Ishikawa (cell line): ENCODE measurements around the gene ZBTB18.

Experiments
- CEBPB ChIP-seq: IDR thresholded peaks from 2 replicates; pipeline ENCODE4 v1.6.1; 2012
- CREB1 ChIP-seq: IDR thresholded peaks from 2 replicates; pipeline ENCODE4 v1.6.1; 2012; ENCODE audit warnings: low read depth
- EGR1 ChIP-seq: IDR thresholded peaks from 2 replicates; pipeline ENCODE4 v1.6.1; 2012
- EP300 ChIP-seq: IDR thresholded peaks from 2 replicates; pipeline ENCODE4 v1.6.1; 2012; ENCODE audit warnings: borderline replicate concordance
- FOXM1 ChIP-seq: IDR thresholded peaks from 2 replicates; pipeline ENCODE4 v1.6.1; 2012; ENCODE audit warnings: low read depth, borderline replicate concordance
- NFIC ChIP-seq: IDR thresholded peaks from 2 replicates; pipeline ENCODE4 v1.6.1; 2012
- RAD21 ChIP-seq: IDR thresholded peaks from 2 replicates; pipeline ENCODE4 v1.6.1; 2012; ENCODE audit warnings: low read depth
- TAF1 ChIP-seq: IDR thresholded peaks from 2 replicates; pipeline ENCODE4 v1.6.1; 2012; ENCODE audit warnings: low read depth, mild to moderate bottlenecking
- TCF12 ChIP-seq: IDR thresholded peaks from 2 replicates; pipeline ENCODE4 v1.6.1; 2012; ENCODE audit warnings: low read depth
- TEAD4 ChIP-seq: IDR thresholded peaks from 2 replicates; pipeline ENCODE4 v1.6.1; 2012
- YY1 ChIP-seq: IDR thresholded peaks from 2 replicates; pipeline ENCODE4 v1.6.1; 2012; ENCODE audit warnings: low read depth
- ZBTB7A ChIP-seq: IDR thresholded peaks from 2 replicates; pipeline ENCODE4 v1.6.1; 2012; ENCODE audit warnings: low read depth
- TF ChIP-seq, protein P1 (sequence below): IDR thresholded peaks from 2 replicates; pipeline ENCODE4 v1.6.1; 2012; ENCODE audit warnings: low read depth, mild to moderate bottlenecking
- TF ChIP-seq, protein P2 (sequence below): IDR thresholded peaks from 2 replicates; pipeline ENCODE4 v1.6.1; 2012
- TF ChIP-seq, protein P3 (sequence below): IDR thresholded peaks from 2 replicates; pipeline ENCODE4 v1.6.1; 2012

ZBTB18 gene

DNA sequence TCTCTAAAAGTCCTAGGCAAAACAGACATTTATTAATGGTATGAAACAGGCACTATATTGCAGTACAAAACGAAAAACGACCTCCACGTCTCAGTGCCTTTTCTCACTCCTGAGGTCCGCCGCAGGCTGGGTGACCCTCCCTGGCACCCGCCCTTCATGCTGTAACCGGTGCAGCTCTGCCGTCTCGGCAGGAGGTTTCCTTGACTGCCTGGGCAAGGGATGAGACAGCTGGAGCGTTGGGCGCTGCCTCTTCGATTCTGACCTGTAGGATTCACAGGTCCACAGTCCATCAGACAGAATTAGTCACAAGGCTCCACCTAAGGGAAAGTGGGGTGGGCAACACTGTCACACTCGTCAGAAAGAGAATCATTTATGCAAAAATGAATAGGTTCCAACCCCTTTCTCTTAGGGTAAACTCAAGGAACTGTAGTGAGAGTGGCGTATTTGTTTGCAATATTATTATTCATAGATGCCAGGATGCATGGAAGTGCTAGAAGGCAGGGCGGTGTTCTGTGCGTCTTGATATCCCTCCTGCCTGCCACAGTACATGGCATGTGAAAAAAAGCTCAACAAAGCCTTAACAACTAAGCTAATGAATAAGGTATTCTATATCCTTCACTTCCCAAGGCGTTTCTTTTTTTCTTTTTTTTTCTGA lies 23.5 kb upstream of the ZBTB18 start:
- TF ChIP-seq FOXM1 = no peak
- TF ChIP-seq EP300 = no peak
- no peak for TF ChIP-seq EGR1
- no peak for TF ChIP-seq CREB1

DNA sequence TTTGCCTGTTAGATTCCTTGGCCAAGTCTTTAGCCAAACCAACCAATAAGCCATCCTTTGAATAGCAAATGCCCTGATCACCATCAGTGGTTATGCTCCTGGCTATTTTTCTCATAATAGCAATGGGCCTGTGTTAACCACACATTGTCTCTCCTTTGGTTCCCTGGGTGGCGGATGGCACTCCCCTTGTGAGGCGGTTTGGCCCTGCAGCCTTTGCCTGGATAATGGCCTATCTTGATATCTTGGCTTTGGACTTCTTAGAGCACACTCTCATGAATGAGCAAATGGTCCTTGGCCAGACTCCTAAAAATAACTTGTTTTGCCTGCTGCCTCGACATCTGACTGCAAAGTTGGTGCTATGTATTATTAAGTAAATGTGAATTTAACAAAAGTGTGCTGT lies 22.4 kb upstream of the ZBTB18 start:
- TF ChIP-seq EP300 (no peak), YY1 (no peak), NFIC (no peak), CEBPB (no peak), TCF12 (no peak), RAD21 (no peak), FOXM1 (no peak), TAF1 (no peak)
- TF ChIP-seq, protein P1, sequence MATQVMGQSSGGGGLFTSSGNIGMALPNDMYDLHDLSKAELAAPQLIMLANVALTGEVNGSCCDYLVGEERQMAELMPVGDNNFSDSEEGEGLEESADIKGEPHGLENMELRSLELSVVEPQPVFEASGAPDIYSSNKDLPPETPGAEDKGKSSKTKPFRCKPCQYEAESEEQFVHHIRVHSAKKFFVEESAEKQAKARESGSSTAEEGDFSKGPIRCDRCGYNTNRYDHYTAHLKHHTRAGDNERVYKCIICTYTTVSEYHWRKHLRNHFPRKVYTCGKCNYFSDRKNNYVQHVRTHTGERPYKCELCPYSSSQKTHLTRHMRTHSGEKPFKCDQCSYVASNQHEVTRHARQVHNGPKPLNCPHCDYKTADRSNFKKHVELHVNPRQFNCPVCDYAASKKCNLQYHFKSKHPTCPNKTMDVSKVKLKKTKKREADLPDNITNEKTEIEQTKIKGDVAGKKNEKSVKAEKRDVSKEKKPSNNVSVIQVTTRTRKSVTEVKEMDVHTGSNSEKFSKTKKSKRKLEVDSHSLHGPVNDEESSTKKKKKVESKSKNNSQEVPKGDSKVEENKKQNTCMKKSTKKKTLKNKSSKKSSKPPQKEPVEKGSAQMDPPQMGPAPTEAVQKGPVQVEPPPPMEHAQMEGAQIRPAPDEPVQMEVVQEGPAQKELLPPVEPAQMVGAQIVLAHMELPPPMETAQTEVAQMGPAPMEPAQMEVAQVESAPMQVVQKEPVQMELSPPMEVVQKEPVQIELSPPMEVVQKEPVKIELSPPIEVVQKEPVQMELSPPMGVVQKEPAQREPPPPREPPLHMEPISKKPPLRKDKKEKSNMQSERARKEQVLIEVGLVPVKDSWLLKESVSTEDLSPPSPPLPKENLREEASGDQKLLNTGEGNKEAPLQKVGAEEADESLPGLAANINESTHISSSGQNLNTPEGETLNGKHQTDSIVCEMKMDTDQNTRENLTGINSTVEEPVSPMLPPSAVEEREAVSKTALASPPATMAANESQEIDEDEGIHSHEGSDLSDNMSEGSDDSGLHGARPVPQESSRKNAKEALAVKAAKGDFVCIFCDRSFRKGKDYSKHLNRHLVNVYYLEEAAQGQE = no peak

DNA sequence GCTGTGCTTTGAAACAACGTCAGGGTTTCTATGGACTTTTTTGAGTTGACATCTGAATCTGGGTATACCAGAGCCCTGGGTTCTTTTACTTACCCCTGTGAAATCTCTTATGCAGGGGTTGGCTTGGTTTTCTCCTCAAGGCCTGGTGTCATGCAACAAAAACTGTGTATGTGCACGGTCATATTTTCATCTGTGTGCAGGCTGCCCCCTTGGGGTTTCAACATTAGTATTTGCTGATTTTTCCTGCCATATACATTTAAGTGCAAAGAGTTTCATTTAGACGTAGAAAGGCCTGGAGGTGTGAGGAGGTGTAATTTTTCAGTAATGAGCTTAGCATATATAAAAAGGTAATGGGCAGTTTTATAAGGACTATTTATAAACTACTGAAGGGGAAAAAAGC lies 22.0 kb upstream of the ZBTB18 start:
- no peak for TF ChIP-seq TAF1

DNA sequence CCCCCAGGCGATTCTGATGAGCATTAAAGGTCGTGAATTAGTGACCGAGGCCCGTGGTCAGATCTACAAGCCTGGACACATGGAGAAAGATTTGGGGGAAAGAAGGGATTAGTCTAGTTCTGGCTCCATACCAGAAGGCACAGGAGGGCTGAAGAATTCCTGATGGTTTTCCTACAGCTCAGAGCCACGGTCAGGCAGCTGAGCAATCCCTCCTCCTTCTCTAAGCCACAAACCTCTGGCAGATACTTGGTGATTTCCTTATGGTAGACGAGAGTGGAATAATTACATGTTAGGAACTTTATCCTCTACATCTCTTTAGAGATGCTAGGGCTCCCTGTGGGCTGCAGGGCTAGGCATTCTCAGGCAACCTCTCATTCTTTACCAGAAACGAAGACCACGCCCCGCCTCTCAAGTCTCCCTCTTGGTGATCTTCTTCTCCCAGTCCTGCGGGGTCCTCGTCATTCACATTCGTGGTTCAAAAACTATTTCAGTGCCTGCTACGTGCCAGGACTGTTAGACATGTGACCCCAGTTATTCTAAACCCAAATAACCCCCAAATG lies 20.5 kb upstream of the ZBTB18 start:
- no peak for TF ChIP-seq NFIC
- no peak for TF ChIP-seq ZBTB7A
- TF ChIP-seq YY1 = no peak
- no peak for TF ChIP-seq FOXM1
- no peak for TF ChIP-seq EGR1
- TF ChIP-seq, protein P2, sequence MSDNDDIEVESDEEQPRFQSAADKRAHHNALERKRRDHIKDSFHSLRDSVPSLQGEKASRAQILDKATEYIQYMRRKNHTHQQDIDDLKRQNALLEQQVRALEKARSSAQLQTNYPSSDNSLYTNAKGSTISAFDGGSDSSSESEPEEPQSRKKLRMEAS = no peak
- no peak for TF ChIP-seq RAD21
- no peak for TF ChIP-seq EP300
- TF ChIP-seq CREB1 = no peak
- TF ChIP-seq CEBPB = no peak

DNA sequence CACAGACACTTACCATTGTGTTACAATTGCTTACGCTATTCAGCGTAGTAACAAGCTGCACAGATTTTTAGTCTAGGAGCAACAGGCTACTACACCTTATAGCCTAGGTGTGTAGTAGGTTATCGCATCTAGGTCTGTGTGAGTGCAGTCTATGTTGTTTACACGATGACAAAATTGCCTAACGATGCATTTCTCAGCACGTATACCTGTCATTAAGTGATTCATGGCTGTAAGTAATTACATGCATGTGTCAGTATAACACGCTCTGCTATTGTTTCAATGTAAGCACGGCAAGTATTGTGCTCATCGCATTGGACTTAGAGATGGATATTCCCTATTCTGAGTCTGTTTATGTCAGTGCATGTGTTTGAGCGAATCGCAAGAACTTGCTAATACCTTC lies 15.7 kb upstream of the ZBTB18 start:
- TF ChIP-seq TCF12 (no peak), ZBTB7A (no peak), CEBPB (no peak), YY1 (no peak), TEAD4 (no peak), TAF1 (no peak), CREB1 (no peak), EGR1 (no peak), RAD21 (no peak), EP300 (no peak)
- TF ChIP-seq, protein P2 = no peak
- TF ChIP-seq, protein P3, sequence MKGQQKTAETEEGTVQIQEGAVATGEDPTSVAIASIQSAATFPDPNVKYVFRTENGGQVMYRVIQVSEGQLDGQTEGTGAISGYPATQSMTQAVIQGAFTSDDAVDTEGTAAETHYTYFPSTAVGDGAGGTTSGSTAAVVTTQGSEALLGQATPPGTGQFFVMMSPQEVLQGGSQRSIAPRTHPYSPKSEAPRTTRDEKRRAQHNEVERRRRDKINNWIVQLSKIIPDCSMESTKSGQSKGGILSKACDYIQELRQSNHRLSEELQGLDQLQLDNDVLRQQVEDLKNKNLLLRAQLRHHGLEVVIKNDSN = no peak
- TF ChIP-seq, protein P1 = no peak

DNA sequence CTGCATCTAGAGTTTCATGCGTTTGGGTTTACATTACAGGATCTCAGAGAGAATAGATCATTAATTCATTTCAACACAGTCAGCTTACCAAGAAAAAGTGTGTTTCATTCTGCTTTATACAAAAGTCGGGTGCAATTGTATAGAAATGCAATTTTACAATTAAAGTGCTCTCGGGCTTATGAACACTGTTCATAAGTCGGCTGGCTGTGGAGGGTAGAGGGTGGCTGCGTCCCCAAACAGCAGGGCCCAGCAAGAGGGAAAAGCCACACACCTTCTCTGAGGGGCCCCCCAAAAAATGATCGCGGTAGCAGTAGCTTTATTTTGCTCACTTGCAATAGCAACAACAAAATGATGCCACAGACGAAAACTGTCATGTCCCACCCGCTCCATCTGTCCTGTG lies 13.8 kb upstream of the ZBTB18 start:
- TF ChIP-seq EGR1 (no peak), CREB1 (no peak), TEAD4 (no peak), EP300 (no peak), TAF1 (no peak), YY1 (no peak), TCF12 (no peak), FOXM1 (no peak)
- TF ChIP-seq, protein P1 = no peak
